HepG2 (cell line): ENCODE data around the gene ZBTB17. TPM values are rescaled to one million over a fixed set of nuclear protein-coding genes. Genes with fewer than 3 reads are reported as not detected.
A peak's percentile ranks its signal among the peaks of the same experiment; 100 is the strongest.

Experiments
- AGO1 ChIP-seq: fragments of 200-400 bp; formaldehyde crosslinking; IDR thresholded peaks from 2 replicates; pipeline ENCODE4 v1.6.1; 2017; ENCODE audit warnings: mild to moderate bottlenecking, low read depth, low read length, moderate library complexity; ENCODE audit not compliant: poor library complexity, severe bottlenecking
- CCDC6 ChIP-seq: sonication (generic); formaldehyde crosslinking; IDR thresholded peaks from 2 replicates; pipeline ENCODE4 v1.8.1; 2022; ENCODE audit warnings: mild to moderate bottlenecking, missing genetic modification reagents, moderate library complexity
- CENPBD1 ChIP-seq: sonication (generic); formaldehyde crosslinking; IDR thresholded peaks from 2 replicates; pipeline ENCODE4 v1.8.0; 2022; ENCODE audit warnings: missing genetic modification reagents, low read depth, mild to moderate bottlenecking, borderline replicate concordance
- CTCF ChIP-seq: sonication (generic); formaldehyde crosslinking; IDR thresholded peaks from 2 replicates; pipeline ENCODE4 v1.5.0; 2020; ENCODE audit warnings: mild to moderate bottlenecking, missing genetic modification reagents, moderate library complexity
- FOXP1 ChIP-seq, 2 experiments: fragments of 450-650 bp in 1 of 2; IDR thresholded peaks; 2 replicates each; pipeline ENCODE4 v1.6.1; 2017 to 2018; ENCODE audit warnings: antibody characterized with exemption in 1 of 2
- GABPB1 ChIP-seq: IDR thresholded peaks from 2 replicates; pipeline ENCODE4 v1.6.1; 2016; ENCODE audit warnings: mild to moderate bottlenecking, missing genetic modification reagents, moderate library complexity, missing compliant biosample characterization
- GMEB1 ChIP-seq: sonication (generic); formaldehyde crosslinking; IDR thresholded peaks from 2 replicates; pipeline ENCODE4 v1.5.1; 2020; ENCODE audit warnings: missing genetic modification reagents, mild to moderate bottlenecking, borderline replicate concordance
- MEIS2 ChIP-seq: sonication (generic); formaldehyde crosslinking; IDR thresholded peaks from 2 replicates; pipeline ENCODE4 v1.9.0; 2021; ENCODE audit warnings: mild to moderate bottlenecking, missing genetic modification reagents
- MTF1 ChIP-seq: sonication (generic); formaldehyde crosslinking; IDR thresholded peaks from 2 replicates; pipeline ENCODE4 v1.5.0; 2020; ENCODE audit warnings: missing genetic modification reagents
- PATZ1 ChIP-seq: sonication (generic); formaldehyde crosslinking; IDR thresholded peaks from 2 replicates; pipeline ENCODE4 v1.4.0; 2020; ENCODE audit warnings: missing genetic modification reagents
- PCBP2 ChIP-seq: fragments of 200-400 bp; formaldehyde crosslinking; optimal IDR thresholded peaks from 2 replicates; pipeline ENCODE3; 2018; ENCODE audit warnings: low read length, low read depth; ENCODE audit not compliant: poor library complexity, severe bottlenecking
- PHF20 ChIP-seq: sonication (generic); formaldehyde crosslinking; IDR thresholded peaks from 2 replicates; pipeline ENCODE4 v1.5.0; 2020; ENCODE audit warnings: mild to moderate bottlenecking, missing genetic modification reagents
- POLR2G ChIP-seq: fragments of 200-400 bp; formaldehyde crosslinking; IDR thresholded peaks from 2 replicates; pipeline ENCODE4 v1.6.1; 2018; ENCODE audit warnings: mild to moderate bottlenecking, low read depth, low read length, moderate library complexity
- PRMT3 ChIP-seq: sonication (generic); formaldehyde crosslinking; IDR thresholded peaks from 2 replicates; pipeline ENCODE4 v1.8.1; 2022; ENCODE audit warnings: low read depth, mild to moderate bottlenecking, moderate library complexity, missing genetic modification reagents, borderline replicate concordance
- RARA ChIP-seq: IDR thresholded peaks from 2 replicates; pipeline ENCODE4 v1.6.1; 2016; ENCODE audit warnings: missing genetic modification reagents, missing compliant biosample characterization
- SOX6 ChIP-seq, 2 experiments: fragments of 450-650 bp in 1 of 2; sonication (generic) in 1 of 2; formaldehyde crosslinking in 1 of 2; IDR thresholded peaks; 2 replicates each; pipeline versions ENCODE4 v1.4.0 to v1.6.1; 2017 to 2020; ENCODE audit warnings: antibody characterized with exemption in 1 of 2, mild to moderate bottlenecking in 1 of 2, missing genetic modification reagents in 1 of 2
- UBTF ChIP-seq: sonication (generic); formaldehyde crosslinking; IDR thresholded peaks from 2 replicates; pipeline ENCODE4 v1.4.0; 2020; ENCODE audit warnings: mild to moderate bottlenecking, missing genetic modification reagents
- ZFP1 ChIP-seq: IDR thresholded peaks from 2 replicates; pipeline ENCODE4 v1.6.1; 2016
- ZNF282 ChIP-seq: fragments of 450-650 bp; IDR thresholded peaks from 2 replicates; pipeline ENCODE4 v1.6.1; 2018; ENCODE audit not compliant: partially characterized antibody
- ZNF3 ChIP-seq: IDR thresholded peaks from 2 replicates; pipeline ENCODE4 v1.7.0; 2017; ENCODE audit warnings: inconsistent platforms
- ZNF33A ChIP-seq: sonication (generic); formaldehyde crosslinking; IDR thresholded peaks from 2 replicates; pipeline ENCODE4 v1.5.1; 2020; ENCODE audit warnings: missing genetic modification reagents, mild to moderate bottlenecking, moderate library complexity, borderline replicate concordance
- polyA plus RNA-seq, 8 experiments: library from polyadenylated mRNA; depleted of rRNA in 3 of 8; stranded (reverse) in 7 of 8; unstranded in 1 of 8; fragments of >200 nt; fragmentation: Illumina TruSeq in 4 of 8; extraction: Trizol in 4 of 8; gene quantifications; 2 replicates each; pipeline versions ENCODE4 v1.2.1 to v1.2.3, GENCODE V29; 2011 to 2016; ENCODE audit warnings: low read depth in 4 of 8, missing spikeins in 1 of 8, mixed read lengths in 1 of 8; ENCODE audit not compliant: insufficient read depth in 1 of 8
- total RNA-seq, 5 experiments: library from RNA; depleted of rRNA; stranded (reverse); fragments of >200 nt; fragmentation: Illumina TruSeq; extraction: Trizol; gene quantifications; 2 replicates each; pipeline ENCODE4 v1.2.3, GENCODE V29; 2016; ENCODE audit warnings: low read depth in 1 of 5

ZBTB17 gene
- total and polyA plus RNA-seq, 2 of the 13 experiments (the other 11 are each of a cell fraction or from before 2014, with no cell fraction given): 16.7 to 17.0 TPM

GRCh38 chr1:16017461-16018303 is 41.8 kb upstream of the ZBTB17 start, which contains the start of gene HSPB7 (continued):
- TF ChIP-seq SOX6 (IDR thresholded peaks at IDR 0.05) (no peak), SOX6 (CRISPR knock-in tag; IDR thresholded peaks at IDR 0.05) (0 out of 2 replicates have a peak, but pooled peaks have one; percentile 20), GMEB1 (CRISPR knock-in tag) (no peak), ZNF3 (CRISPR knock-in tag) (no peak), MTF1 (CRISPR knock-in tag) (no peak), PCBP2 (no peak), PRMT3 (0 out of 2 replicates have a peak, but pooled peaks have one; percentile 34), FOXP1 (IDR thresholded peaks at IDR 0.05) (no peak), FOXP1 (CRISPR knock-in tag; IDR thresholded peaks at IDR 0.05) (no peak), ZNF282 (no peak), POLR2G (no peak), MEIS2 (no peak), PATZ1 (CRISPR knock-in tag) (peak; percentile 65), CENPBD1 (CRISPR knock-in tag) (no peak), CTCF (CRISPR knock-in tag) (peak; percentile 73), CCDC6 (CRISPR knock-in tag) (no peak), RARA (CRISPR knock-in tag) (no peak), UBTF (CRISPR knock-in tag) (peak; percentile 67; the same call in 1 of the 2 replicates), ZFP1 (CRISPR knock-in tag) (no peak), ZNF33A (CRISPR knock-in tag) (no peak), GABPB1 (CRISPR knock-in tag) (peak; percentile 48), AGO1 (peak; percentile 34), PHF20 (CRISPR knock-in tag) (no peak)
